Prostate gland (tissue), 2 donors: ENCODE data around the gene CMTM8.

Experiments
- CTCF ChIP-seq, 4 experiments: fragments of 200-600 bp in 2 of 4; fragments of 450-650 bp in 2 of 4; sonication (generic) in 2 of 4; IDR thresholded peaks; 1 replicate in 3 of 4; 2 replicates in 1 of 4; pipeline ENCODE4 v1.5.1; 2016 to 2019; ENCODE audit warnings: antibody characterized with exemption in 4 of 4, mild to moderate bottlenecking in 2 of 4, moderate library complexity in 2 of 4
- POLR2A ChIP-seq: fragments of 450-650 bp; IDR thresholded peaks from one replicate; pipeline ENCODE4 v1.6.1; 2016; ENCODE audit warnings: antibody characterized with exemption, mild to moderate bottlenecking

- TF ChIP-seq CTCF (IDR thresholded peaks at IDR 0.05) (no peak), POLR2A (no peak)
Observed at GRCh38 chr3:32195995-32196540, 42.4 kb upstream of the CMTM8 start.
